Natural killer cell (primary cell): ENCODE measurements around the gene TRAK1. TPM values are rescaled to one million over a fixed set of nuclear protein-coding genes. Genes with fewer than 3 reads are reported as not detected.
A peak's percentile ranks its signal among the peaks of the same experiment; 100 is the strongest.

Experiments
- ATAC-seq, 3 donors: fragments of 150-1000 bp in 2 of 3; fragments of 200-7000 bp in 1 of 3; cut with Tn5 transposase; 1 replicate in 1 of 3; 2 replicates in 2 of 3; pipeline ENCODE4 v1.10.0; 2021; ENCODE audit warnings: mild to moderate bottlenecking in 2 of 3, moderate library complexity in 2 of 3
- DNase-seq, 2 donors: peaks; one replicate each; pipeline versions ENCODE4 v3.0.0 to v3.0.0-alpha.2; 2013 to 2021; ENCODE audit warnings: mixed read lengths in 1 of 2
- H3K27ac ChIP-seq: one replicate; pipeline ENCODE4 v1.5.1; 2013; ENCODE audit warnings: mild to moderate bottlenecking, low read length
- H3K27me3 ChIP-seq: one replicate; pipeline ENCODE4 v1.6.1; 2013; ENCODE audit warnings: low read length; ENCODE audit not compliant: control insufficient read depth, insufficient read depth
- H3K36me3 ChIP-seq: one replicate; pipeline ENCODE4 v1.6.1; 2013; ENCODE audit warnings: low read length; ENCODE audit not compliant: control insufficient read depth, insufficient read depth
- H3K4me1 ChIP-seq: one replicate; pipeline ENCODE4 v1.6.1; 2013; ENCODE audit warnings: low read length; ENCODE audit not compliant: control insufficient read depth, insufficient read depth
- H3K4me3 ChIP-seq: one replicate; pipeline ENCODE4 v1.5.1; 2013; ENCODE audit warnings: low read length
- H3K9me3 ChIP-seq: one replicate; pipeline ENCODE4 v1.6.1; 2013; ENCODE audit warnings: low read length; ENCODE audit not compliant: control insufficient read depth, insufficient read depth
- H3K27ac Mint-ChIP-seq, 2 donors: one replicate each; pipeline ENCODE4 v1.8.0; 2022; ENCODE audit warnings: mild to moderate bottlenecking in 2 of 2, mixed read lengths in 2 of 2, moderate library complexity in 1 of 2
- H3K27me3 Mint-ChIP-seq, 2 donors: one replicate each; pipeline ENCODE4 v1.8.0; 2022; ENCODE audit warnings: low read depth in 2 of 2, mixed read lengths in 2 of 2
- H3K36me3 Mint-ChIP-seq: one replicate; pipeline ENCODE4 v1.8.0; 2022; ENCODE audit warnings: mixed read lengths
- H3K4me1 Mint-ChIP-seq, 2 donors: one replicate each; pipeline ENCODE4 v1.8.0; 2022; ENCODE audit warnings: mixed read lengths in 2 of 2
- H3K4me3 Mint-ChIP-seq: one replicate; pipeline ENCODE4 v1.8.0; 2022; ENCODE audit warnings: mild to moderate bottlenecking, moderate library complexity, mixed read lengths
- H3K9me3 Mint-ChIP-seq, 2 donors: one replicate each; pipeline ENCODE4 v1.8.0; 2022; ENCODE audit warnings: mixed read lengths in 2 of 2
- WGBS: methylation state at CpG from one replicate; pipeline ENCODE4 v1.1.7; 2013; ENCODE audit warnings: missing lambda C conversion rate; ENCODE audit not compliant: insufficient coverage; 5-methylcytosine and 5-hydroxymethylcytosine counted together
- intact Hi-C: fragments of 100-400 bp; cut with micrococcal nuclease; formaldehyde crosslinking; loops from one replicate; pipeline ENCODE4 v1.14.2; 2022
- total RNA-seq, 4 donors: library from RNA; stranded (reverse); fragments of 120-200 nt in 1 of 4; gene quantifications; one replicate each; pipeline versions ENCODE4 v1.2.3 to v1.2.4, GENCODE V29; 2013 to 2022
- TF ChIP-seq, protein P1 (sequence below): fragments of 200-600 bp; IDR thresholded peaks from one replicate; pipeline ENCODE4 v1.8.0; 2022; ENCODE audit warnings: antibody characterized with exemption

TRAK1 gene
- total RNA-seq, 3 donors from 2014 or later (not counting 1 experiment from before 2014, with no cell fraction given): 30.7 to 31.8 (median 31.8) TPM

DNA sequence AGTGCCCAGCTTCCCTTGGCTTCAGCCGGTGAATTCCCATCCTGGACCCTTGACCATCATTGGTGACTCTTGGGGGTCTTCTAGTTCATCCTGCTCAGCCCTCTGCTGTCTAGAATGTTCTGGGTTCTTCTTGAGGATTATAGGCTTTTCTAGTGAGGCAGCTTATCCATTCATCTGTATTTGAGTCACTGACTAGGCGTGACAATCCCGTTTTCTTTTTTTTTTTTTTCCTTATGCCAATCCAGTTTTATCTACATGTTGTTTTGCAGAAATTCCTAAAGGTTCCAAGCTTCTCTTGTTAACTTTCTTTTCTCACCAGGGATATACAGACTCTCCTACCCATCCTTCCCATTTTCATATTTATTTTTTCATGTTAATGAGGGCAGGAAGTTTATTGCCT, 6.6 kb upstream of the TRAK1 start:
- Mint-ChIP-seq H3K27ac (no peak overlapping the region), H3K4me3 (no peak overlapping the region), H3K36me3 (no peaks in the 10 kb centered on the region), H3K9me3 (no peaks in the 10 kb centered on the region), H3K4me1 (peaks cover 50 to 65% of the 10 kb centered on the region in 2 donors), H3K27me3 (no peaks in the 10 kb centered on the region)
- Histone ChIP-seq H3K9me3 (no peaks in the 10 kb centered on the region), H3K27me3 (no peaks in the 10 kb centered on the region), H3K4me1 (peaks cover 21% of the 10 kb centered on the region), H3K27ac (no peak overlapping the region), H3K36me3 (no peaks in the 10 kb centered on the region), H3K4me3 (no peak overlapping the region)
- ATAC-seq: no peak
- WGBS: 97% methylated on average over 3 of the region's 3 CpGs
- TF ChIP-seq, protein P1, sequence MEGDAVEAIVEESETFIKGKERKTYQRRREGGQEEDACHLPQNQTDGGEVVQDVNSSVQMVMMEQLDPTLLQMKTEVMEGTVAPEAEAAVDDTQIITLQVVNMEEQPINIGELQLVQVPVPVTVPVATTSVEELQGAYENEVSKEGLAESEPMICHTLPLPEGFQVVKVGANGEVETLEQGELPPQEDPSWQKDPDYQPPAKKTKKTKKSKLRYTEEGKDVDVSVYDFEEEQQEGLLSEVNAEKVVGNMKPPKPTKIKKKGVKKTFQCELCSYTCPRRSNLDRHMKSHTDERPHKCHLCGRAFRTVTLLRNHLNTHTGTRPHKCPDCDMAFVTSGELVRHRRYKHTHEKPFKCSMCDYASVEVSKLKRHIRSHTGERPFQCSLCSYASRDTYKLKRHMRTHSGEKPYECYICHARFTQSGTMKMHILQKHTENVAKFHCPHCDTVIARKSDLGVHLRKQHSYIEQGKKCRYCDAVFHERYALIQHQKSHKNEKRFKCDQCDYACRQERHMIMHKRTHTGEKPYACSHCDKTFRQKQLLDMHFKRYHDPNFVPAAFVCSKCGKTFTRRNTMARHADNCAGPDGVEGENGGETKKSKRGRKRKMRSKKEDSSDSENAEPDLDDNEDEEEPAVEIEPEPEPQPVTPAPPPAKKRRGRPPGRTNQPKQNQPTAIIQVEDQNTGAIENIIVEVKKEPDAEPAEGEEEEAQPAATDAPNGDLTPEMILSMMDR: no peak
- intact Hi-C loops: no loop called here
- no peak for DNase-seq

DNA sequence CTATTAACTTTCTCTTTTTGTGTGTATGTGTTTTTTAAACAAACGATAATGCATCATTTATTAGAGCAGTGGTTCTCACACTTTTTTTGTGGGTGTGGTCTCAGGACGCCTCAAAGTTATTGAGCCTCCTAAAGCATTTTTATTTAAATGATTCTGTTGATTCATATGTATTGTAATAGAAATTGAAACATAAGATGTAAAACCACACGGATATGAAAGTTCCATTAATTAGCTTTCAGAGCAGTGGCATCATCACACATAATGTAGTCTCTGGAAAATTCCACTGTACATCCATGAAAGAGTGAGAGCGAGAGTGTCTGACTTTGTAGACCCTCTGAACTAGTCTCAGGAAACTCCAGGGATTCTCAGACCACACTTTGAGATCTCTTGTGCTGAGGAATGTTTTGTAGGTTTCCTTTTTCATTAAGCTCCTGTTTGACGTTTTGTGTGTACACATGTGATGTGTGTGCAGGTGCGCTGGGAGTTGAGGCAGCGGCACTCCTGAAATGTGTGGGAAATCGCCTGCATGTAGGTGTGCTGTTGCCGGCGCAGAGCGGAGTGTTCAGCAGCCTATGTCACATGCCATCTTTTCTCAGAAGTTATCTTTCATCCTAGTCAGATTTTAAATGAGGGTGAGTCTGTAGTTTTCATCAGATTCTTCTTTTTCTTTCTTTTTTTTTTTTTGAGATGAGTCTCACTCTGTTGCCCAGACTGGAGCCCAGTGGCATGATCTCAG, 5.3 kb upstream of the TRAK1 start:
- no peaks in the 10 kb centered on the region for H3K9me3 ChIP-seq
- H3K27me3 ChIP-seq: no peaks in the 10 kb centered on the region
- DNase-seq: no peak
- no peaks in the 10 kb centered on the region for H3K27me3 Mint-ChIP-seq
- 81% methylated on average over 11 of the region's 11 CpGs for WGBS
- peak overlapping the region in 1 of 2 donors; percentile 18 for H3K27ac Mint-ChIP-seq
- no peaks in the 10 kb centered on the region for H3K36me3 Mint-ChIP-seq
- H3K4me1 Mint-ChIP-seq: peaks cover 50 to 65% of the 10 kb centered on the region in 2 donors
- peaks cover 3% of the 10 kb centered on the region for H3K36me3 ChIP-seq
- no peak for ATAC-seq
- no peak overlapping the region for H3K4me3 ChIP-seq
- H3K4me1 ChIP-seq: peaks cover 11% of the 10 kb centered on the region
- H3K27ac ChIP-seq: no peak overlapping the region
- TF ChIP-seq, protein P1: no peak
- H3K9me3 Mint-ChIP-seq: no peaks in the 10 kb centered on the region
- H3K4me3 Mint-ChIP-seq: no peak overlapping the region
- intact Hi-C loops: no loop called here

DNA sequence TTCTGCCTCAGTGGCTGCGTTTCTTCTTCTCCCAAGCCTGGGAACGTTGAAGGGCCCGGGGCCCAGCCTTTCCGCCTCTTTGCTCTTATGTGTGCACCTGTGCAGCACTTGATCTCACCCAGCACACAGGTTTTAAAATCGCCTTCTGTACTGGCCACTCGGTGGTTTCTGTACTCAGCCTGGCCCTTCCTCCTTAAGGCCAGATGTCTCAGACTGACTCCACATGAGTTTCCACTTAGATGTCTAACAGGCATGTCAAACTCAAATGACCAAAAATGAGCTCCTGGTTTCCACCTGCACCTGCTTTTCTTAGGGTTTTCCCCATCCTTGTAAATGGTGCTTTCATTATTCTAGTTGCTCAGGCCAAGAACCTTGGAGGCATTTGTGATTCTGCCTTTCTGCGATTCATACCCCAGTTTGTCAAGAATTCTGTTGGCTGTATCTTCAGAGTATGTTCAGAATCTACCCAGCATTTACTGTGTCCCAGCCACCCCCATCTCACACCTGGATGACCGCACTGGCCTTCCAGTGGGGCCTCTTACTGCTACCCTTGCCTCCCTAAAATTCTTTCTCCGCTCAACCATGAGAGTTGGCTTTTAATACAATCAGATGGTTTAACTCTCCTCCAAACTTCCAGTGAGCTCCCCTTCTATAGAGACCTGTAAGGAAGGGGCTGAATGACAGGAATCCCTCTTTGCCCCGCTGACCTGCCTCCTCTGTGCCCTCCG, 2.2 kb upstream of the TRAK1 start:
- TF ChIP-seq, protein P1: no peak
- no peaks in the 10 kb centered on the region for H3K27me3 Mint-ChIP-seq
- peaks cover 16% of the 10 kb centered on the region for H3K4me1 ChIP-seq
- intact Hi-C loops: no loop called here
- H3K4me1 Mint-ChIP-seq: peaks cover 40 to 57% of the 10 kb centered on the region in 2 donors
- H3K36me3 Mint-ChIP-seq: no peaks in the 10 kb centered on the region
- peaks cover 3% of the 10 kb centered on the region for H3K36me3 ChIP-seq
- DNase-seq (no peak), ATAC-seq (no peak)
- WGBS: 78% methylated on average over 11 of the region's 11 CpGs
- H3K9me3 ChIP-seq: peaks cover 5% of the 10 kb centered on the region
- peak overlapping the region in 1 of 2 donors; percentile 78 for H3K27ac Mint-ChIP-seq
- peaks cover 0 to 3% of the 10 kb centered on the region in 2 donors for H3K9me3 Mint-ChIP-seq
- no peak overlapping the region for H3K4me3 Mint-ChIP-seq
- no peak overlapping the region for H3K27ac ChIP-seq
- H3K4me3 ChIP-seq: no peak overlapping the region
- no peaks in the 10 kb centered on the region for H3K27me3 ChIP-seq
